K562 (cell line): ENCODE data around the gene PLEKHA6. TPM values are rescaled to one million over a fixed set of nuclear protein-coding genes. Genes with fewer than 3 reads are reported as not detected.

Experiments
- E2F4 ChIP-seq: sonication (generic); formaldehyde crosslinking; IDR thresholded peaks from 2 replicates; pipeline ENCODE4 v1.8.0; 2022; ENCODE audit warnings: mild to moderate bottlenecking, low read depth, missing genetic modification reagents
- ETV1 ChIP-seq: fragments of 450-650 bp; conservative IDR thresholded peaks from 2 replicates; pipeline ENCODE4 v1.6.1; 2016; ENCODE audit warnings: missing genetic modification characterization, control low read depth, low read depth, missing compliant biosample characterization
- ETV6 ChIP-seq, 3 experiments: fragments of 150-350 bp in 1 of 3; sonication (generic) in 1 of 3; formaldehyde crosslinking in 1 of 3; IDR thresholded peaks; 2 replicates each; pipeline versions ENCODE4 v1.6.1 to v1.8.0; 2014 to 2022; ENCODE audit warnings: borderline replicate concordance in 2 of 3, low read depth in 2 of 3, antibody characterized with exemption in 1 of 3, low read length in 1 of 3, mild to moderate bottlenecking in 1 of 3, missing genetic modification reagents in 1 of 3
- MTA3 ChIP-seq: fragments of 450-650 bp; formaldehyde crosslinking; IDR thresholded peaks from 2 replicates; pipeline ENCODE4 v1.6.1; 2017; ENCODE audit warnings: mild to moderate bottlenecking, borderline replicate concordance
- NCOA6 ChIP-seq: fragments of 450-650 bp; IDR thresholded peaks from 2 replicates; pipeline ENCODE4 v1.6.1; 2017; ENCODE audit warnings: mild to moderate bottlenecking
- NCOR1 ChIP-seq: fragments of 450-650 bp; IDR thresholded peaks from 2 replicates; pipeline ENCODE4 v1.6.1; 2016; ENCODE audit warnings: mild to moderate bottlenecking, moderate library complexity
- NR2C1 ChIP-seq, 2 experiments: fragments of 450-650 bp; IDR thresholded peaks; 2 replicates each; pipeline ENCODE4 v1.6.1; 2017; ENCODE audit warnings: mild to moderate bottlenecking in 2 of 2, antibody characterized with exemption in 1 of 2, inconsistent platforms in 1 of 2, missing compliant biosample characterization in 1 of 2, missing genetic modification characterization in 1 of 2
- POLR2AphosphoS2 ChIP-seq: IDR thresholded peaks from 2 replicates; pipeline ENCODE4 v1.6.1; 2012; ENCODE audit warnings: low read length, improper control_type of control experiment
- PTRF ChIP-seq: fragments of 450-650 bp; IDR thresholded peaks from 2 replicates; pipeline ENCODE4 v1.6.1; 2016; ENCODE audit warnings: mild to moderate bottlenecking, missing genetic modification characterization, missing compliant biosample characterization
- PYGO2 ChIP-seq: fragments of 450-650 bp; IDR thresholded peaks from 2 replicates; pipeline ENCODE4 v1.6.1; 2016; ENCODE audit warnings: mild to moderate bottlenecking, missing genetic modification characterization, moderate library complexity, missing compliant biosample characterization
- RFX7 ChIP-seq: fragments of 250-450 bp; sonication (Bioruptor Pico); IDR thresholded peaks from 2 replicates; pipeline ENCODE4 v1.5.1; 2021; ENCODE audit warnings: mild to moderate bottlenecking
- SIN3B ChIP-seq: fragments of 450-650 bp; IDR thresholded peaks from 2 replicates; pipeline ENCODE4 v1.6.1; 2017; ENCODE audit warnings: low read depth, mild to moderate bottlenecking, moderate library complexity
- SRSF3 ChIP-seq: fragments of 200-400 bp; formaldehyde crosslinking; IDR thresholded peaks from 2 replicates; pipeline ENCODE4 v1.6.1; 2016; ENCODE audit warnings: mild to moderate bottlenecking, low read length, moderate library complexity; ENCODE audit not compliant: insufficient read depth
- TARDBP ChIP-seq: fragments of 450-650 bp; IDR thresholded peaks from 2 replicates; pipeline ENCODE4 v1.6.1; 2016
- ZNF282 ChIP-seq: sonication (generic); formaldehyde crosslinking; IDR thresholded peaks from 2 replicates; pipeline ENCODE4 v1.8.1; 2023; ENCODE audit warnings: missing genetic modification reagents
- polyA plus RNA-seq, 8 experiments: library from polyadenylated mRNA; depleted of rRNA in 4 of 8; stranded (reverse) in 5 of 8; unstranded in 3 of 8; fragments of >200 nt; fragmentation: Nextera tagmentation in 2 of 8; fragmentation: Illumina TruSeq in 1 of 8; extraction: Ambion mirVana in 2 of 8; extraction: Trizol in 1 of 8; gene quantifications; 2 replicates each; pipeline versions ENCODE4 v1.2.1 to v1.2.3, GENCODE V29; 2011 to 2014; ENCODE audit warnings: inconsistent platforms in 1 of 8, missing spikeins in 1 of 8
- total RNA-seq, 7 experiments: library from RNA; depleted of rRNA in 6 of 7; stranded (reverse); fragments of >200 nt in 6 of 7; fragmentation: Illumina TruSeq in 2 of 7; extraction: Trizol in 2 of 7; gene quantifications; 2 replicates each; pipeline versions ENCODE4 v1.2.1 to v1.2.3, GENCODE V29; 2011 to 2021; ENCODE audit warnings: low replicate concordance in 1 of 7
- TF ChIP-seq, protein P1 (sequence below), 2 experiments: fragments of 450-650 bp; IDR thresholded peaks; 2 replicates each; pipeline ENCODE4 v1.6.1; 2016
- TF ChIP-seq, protein P2 (sequence below): sonication (generic); formaldehyde crosslinking; IDR thresholded peaks from 2 replicates; pipeline ENCODE4 v1.9.0; 2022; ENCODE audit warnings: mild to moderate bottlenecking, missing genetic modification reagents
- TF ChIP-seq, protein P3 (sequence below): fragments of 250-450 bp; sonication (Bioruptor Pico); IDR thresholded peaks from 2 replicates; pipeline ENCODE4 v1.4.0; 2020

The PLEKHA6 gene
- total and polyA plus RNA-seq, 9 of the 15 experiments (the other 6 are each of a cell fraction or from before 2014, with no cell fraction given), result under 0.01 to 0.33 (median 0.01) TPM; not detected in 4

DNA sequence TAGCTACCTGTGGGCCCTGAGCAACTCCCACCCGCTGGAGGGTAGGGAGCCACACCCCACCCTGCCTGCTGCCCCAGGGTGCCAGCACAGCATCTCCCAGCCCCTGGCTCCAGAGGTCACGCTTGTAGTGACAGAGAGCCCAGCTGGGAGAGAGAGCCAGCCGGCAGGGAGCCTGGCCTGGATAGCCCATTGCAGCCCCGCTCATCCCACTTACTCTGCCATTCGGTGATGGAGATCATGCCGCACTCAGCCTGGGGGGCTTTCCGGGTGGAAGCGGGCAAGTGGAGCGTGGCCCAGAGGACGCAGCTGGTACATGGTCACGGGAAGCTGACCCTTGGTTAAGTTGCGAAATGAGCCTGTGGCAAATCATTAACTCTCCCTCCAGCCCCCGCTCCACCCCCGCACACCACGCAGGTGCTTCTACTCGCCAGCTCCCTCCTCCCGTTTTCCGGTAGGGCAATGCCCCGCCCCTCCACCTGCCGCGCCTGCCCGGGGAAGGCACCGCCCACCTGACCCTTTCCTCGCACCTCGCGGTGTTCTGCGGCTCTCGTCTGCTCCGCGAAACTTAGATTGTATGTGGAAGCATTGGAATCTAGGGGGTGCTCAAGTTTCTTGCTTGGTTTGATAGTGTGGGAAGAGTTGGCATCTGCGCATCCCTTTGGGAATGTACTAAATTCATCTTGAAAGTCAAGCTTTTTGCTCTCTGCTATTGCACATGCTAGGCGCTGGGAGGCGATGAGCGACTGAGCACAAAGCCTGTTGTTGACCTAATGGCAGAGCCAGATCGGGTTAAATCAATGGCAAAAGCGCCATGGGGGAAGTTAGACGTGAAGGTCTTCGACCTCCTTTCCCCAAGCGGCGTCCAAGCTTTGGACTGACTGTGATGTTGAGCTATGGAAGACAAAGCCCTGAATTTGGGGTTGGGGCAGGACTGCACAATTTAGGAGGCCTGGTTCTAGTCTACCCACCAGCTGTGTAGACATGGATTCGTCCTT lies 145.8 kb downstream of the PLEKHA6 start, which contains the start of gene GOLT1A (continued):
- TF ChIP-seq, protein P1, sequence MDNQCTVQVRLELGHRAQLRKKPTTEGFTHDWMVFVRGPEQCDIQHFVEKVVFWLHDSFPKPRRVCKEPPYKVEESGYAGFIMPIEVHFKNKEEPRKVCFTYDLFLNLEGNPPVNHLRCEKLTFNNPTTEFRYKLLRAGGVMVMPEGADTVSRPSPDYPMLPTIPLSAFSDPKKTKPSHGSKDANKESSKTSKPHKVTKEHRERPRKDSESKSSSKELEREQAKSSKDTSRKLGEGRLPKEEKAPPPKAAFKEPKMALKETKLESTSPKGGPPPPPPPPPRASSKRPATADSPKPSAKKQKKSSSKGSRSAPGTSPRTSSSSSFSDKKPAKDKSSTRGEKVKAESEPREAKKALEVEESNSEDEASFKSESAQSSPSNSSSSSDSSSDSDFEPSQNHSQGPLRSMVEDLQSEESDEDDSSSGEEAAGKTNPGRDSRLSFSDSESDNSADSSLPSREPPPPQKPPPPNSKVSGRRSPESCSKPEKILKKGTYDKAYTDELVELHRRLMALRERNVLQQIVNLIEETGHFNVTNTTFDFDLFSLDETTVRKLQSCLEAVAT (IDR thresholded peaks at IDR 0.05), result no peak
- no peak for TF ChIP-seq ZNF282 (CRISPR knock-in tag)
- TF ChIP-seq, protein P2, sequence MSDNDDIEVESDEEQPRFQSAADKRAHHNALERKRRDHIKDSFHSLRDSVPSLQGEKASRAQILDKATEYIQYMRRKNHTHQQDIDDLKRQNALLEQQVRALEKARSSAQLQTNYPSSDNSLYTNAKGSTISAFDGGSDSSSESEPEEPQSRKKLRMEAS (CRISPR knock-in tag), result peak; percentile 37
- TF ChIP-seq, protein P3, sequence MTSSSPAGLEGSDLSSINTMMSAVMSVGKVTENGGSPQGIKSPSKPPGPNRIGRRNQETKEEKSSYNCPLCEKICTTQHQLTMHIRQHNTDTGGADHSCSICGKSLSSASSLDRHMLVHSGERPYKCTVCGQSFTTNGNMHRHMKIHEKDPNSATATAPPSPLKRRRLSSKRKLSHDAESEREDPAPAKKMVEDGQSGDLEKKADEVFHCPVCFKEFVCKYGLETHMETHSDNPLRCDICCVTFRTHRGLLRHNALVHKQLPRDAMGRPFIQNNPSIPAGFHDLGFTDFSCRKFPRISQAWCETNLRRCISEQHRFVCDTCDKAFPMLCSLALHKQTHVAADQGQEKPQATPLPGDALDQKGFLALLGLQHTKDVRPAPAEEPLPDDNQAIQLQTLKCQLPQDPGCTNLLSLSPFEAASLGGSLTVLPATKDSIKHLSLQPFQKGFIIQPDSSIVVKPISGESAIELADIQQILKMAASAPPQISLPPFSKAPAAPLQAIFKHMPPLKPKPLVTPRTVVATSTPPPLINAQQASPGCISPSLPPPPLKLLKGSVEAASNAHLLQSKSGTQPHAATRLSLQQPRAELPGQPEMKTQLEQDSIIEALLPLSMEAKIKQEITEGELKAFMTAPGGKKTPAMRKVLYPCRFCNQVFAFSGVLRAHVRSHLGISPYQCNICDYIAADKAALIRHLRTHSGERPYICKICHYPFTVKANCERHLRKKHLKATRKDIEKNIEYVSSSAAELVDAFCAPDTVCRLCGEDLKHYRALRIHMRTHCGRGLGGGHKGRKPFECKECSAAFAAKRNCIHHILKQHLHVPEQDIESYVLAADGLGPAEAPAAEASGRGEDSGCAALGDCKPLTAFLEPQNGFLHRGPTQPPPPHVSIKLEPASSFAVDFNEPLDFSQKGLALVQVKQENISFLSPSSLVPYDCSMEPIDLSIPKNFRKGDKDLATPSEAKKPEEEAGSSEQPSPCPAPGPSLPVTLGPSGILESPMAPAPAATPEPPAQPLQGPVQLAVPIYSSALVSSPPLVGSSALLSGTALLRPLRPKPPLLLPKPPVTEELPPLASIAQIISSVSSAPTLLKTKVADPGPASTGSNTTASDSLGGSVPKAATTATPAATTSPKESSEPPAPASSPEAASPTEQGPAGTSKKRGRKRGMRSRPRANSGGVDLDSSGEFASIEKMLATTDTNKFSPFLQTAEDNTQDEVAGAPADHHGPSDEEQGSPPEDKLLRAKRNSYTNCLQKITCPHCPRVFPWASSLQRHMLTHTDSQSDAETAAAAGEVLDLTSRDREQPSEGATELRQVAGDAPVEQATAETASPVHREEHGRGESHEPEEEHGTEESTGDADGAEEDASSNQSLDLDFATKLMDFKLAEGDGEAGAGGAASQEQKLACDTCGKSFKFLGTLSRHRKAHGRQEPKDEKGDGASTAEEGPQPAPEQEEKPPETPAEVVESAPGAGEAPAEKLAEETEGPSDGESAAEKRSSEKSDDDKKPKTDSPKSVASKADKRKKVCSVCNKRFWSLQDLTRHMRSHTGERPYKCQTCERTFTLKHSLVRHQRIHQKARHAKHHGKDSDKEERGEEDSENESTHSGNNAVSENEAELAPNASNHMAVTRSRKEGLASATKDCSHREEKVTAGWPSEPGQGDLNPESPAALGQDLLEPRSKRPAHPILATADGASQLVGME (CRISPR knock-in tag), result no peak
- no peak for TF ChIP-seq POLR2AphosphoS2
- no peak; the same call in 1 of the 2 replicates for TF ChIP-seq MTA3
- no peak for TF ChIP-seq ETV6 (IDR thresholded peaks at IDR 0.05; ENCODE audit: borderline replicate concordance in 1 of 2, low read depth in 2 of 2, low read length in 1 of 2)
- 0 out of 2 replicates have a peak, but pooled peaks have one; percentile 22 for TF ChIP-seq ETV6 (CRISPR knock-in tag; IDR thresholded peaks at IDR 0.05; ENCODE audit: borderline replicate concordance)
- TF ChIP-seq TARDBP, result no peak
- no peak for TF ChIP-seq SRSF3
- no peak for TF ChIP-seq ETV1 (tag)
- TF ChIP-seq NCOA6, result no peak
- TF ChIP-seq PTRF (tag), result no peak
- no peak for TF ChIP-seq PYGO2 (tag)
- no peak for TF ChIP-seq SIN3B
- no peak for TF ChIP-seq NR2C1 (IDR thresholded peaks at IDR 0.05)
- no peak for TF ChIP-seq NR2C1 (tag; IDR thresholded peaks at IDR 0.05)
- TF ChIP-seq NCOR1, result no peak
- no peak for TF ChIP-seq RFX7 (CRISPR knock-in tag)
- no peak for TF ChIP-seq E2F4 (CRISPR knock-in tag)
